Chondrocyte (in vitro differentiated cells): ENCODE data around the gene MRPS18B. TPM values are rescaled to one million over a fixed set of nuclear protein-coding genes. Genes with fewer than 3 reads are reported as not detected.

Experiments used
- DNase-seq: peaks from one replicate; pipeline ENCODE4 v3.0.0; 2021; ENCODE audit warnings: mixed read lengths, low spot score
- H3K27ac Mint-ChIP-seq: one replicate; pipeline ENCODE4 v1.8.0; 2021; ENCODE audit warnings: mild to moderate bottlenecking, moderate library complexity, mixed read lengths; ENCODE audit not compliant: unreplicated experiment
- H3K27me3 Mint-ChIP-seq: 2 replicates; pipeline ENCODE4 v1.8.0; 2021; ENCODE audit warnings: low read depth, mixed read lengths
- H3K36me3 Mint-ChIP-seq: 2 replicates; pipeline ENCODE4 v1.8.0; 2021; ENCODE audit warnings: low read depth, mixed read lengths
- H3K4me1 Mint-ChIP-seq: 2 replicates; pipeline ENCODE4 v1.8.0; 2021; ENCODE audit warnings: low read depth, mild to moderate bottlenecking, mixed read lengths
- H3K4me3 Mint-ChIP-seq: one replicate; pipeline ENCODE4 v1.8.0; 2021; ENCODE audit warnings: mild to moderate bottlenecking, moderate library complexity, mixed read lengths; ENCODE audit not compliant: unreplicated experiment
- H3K9me3 Mint-ChIP-seq: 2 replicates; pipeline ENCODE4 v1.8.0; 2021; ENCODE audit warnings: low read depth, mixed read lengths
- total RNA-seq: library from RNA; stranded (reverse); gene quantifications from 3 replicates; pipeline ENCODE4 v1.2.1, GENCODE V29; 2021
- TF ChIP-seq, protein P1 (sequence below): fragments of 200-600 bp; sonication (generic); IDR thresholded peaks from 2 replicates; pipeline ENCODE4 v1.5.0; 2021; ENCODE audit warnings: antibody characterized with exemption, mild to moderate bottlenecking, moderate library complexity

Gene MRPS18B
- total RNA-seq, 1 donor from 2014 or later: 24.7 TPM

DNA sequence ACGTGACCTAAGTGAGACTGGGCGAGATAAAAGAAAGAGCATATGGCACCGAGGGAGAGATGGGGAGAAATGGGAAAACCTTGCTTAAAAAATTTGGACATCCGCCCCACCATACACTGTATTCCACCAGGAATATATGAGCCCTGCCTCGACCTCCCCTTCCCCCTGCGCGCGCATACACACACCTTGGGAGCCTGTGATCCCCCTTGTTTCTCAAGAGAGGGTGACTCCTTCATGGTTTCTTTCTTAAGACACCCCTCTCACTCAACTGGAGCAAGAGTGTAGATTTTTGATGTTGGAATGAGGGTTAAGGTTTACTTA is 45.9 kb upstream of the MRPS18B start:
- no peaks in the 10 kb centered on the region for H3K27me3 Mint-ChIP-seq
- no peak for DNase-seq
- peaks cover 40% of the 10 kb centered on the region for H3K4me1 Mint-ChIP-seq
- peak overlapping the region; percentile 100 for H3K27ac Mint-ChIP-seq
- peak overlapping the region; percentile 99 for H3K4me3 Mint-ChIP-seq
- peaks cover 3% of the 10 kb centered on the region for H3K36me3 Mint-ChIP-seq
- no peaks in the 10 kb centered on the region for H3K9me3 Mint-ChIP-seq
- TF ChIP-seq, protein P1, sequence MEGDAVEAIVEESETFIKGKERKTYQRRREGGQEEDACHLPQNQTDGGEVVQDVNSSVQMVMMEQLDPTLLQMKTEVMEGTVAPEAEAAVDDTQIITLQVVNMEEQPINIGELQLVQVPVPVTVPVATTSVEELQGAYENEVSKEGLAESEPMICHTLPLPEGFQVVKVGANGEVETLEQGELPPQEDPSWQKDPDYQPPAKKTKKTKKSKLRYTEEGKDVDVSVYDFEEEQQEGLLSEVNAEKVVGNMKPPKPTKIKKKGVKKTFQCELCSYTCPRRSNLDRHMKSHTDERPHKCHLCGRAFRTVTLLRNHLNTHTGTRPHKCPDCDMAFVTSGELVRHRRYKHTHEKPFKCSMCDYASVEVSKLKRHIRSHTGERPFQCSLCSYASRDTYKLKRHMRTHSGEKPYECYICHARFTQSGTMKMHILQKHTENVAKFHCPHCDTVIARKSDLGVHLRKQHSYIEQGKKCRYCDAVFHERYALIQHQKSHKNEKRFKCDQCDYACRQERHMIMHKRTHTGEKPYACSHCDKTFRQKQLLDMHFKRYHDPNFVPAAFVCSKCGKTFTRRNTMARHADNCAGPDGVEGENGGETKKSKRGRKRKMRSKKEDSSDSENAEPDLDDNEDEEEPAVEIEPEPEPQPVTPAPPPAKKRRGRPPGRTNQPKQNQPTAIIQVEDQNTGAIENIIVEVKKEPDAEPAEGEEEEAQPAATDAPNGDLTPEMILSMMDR: no peak

DNA sequence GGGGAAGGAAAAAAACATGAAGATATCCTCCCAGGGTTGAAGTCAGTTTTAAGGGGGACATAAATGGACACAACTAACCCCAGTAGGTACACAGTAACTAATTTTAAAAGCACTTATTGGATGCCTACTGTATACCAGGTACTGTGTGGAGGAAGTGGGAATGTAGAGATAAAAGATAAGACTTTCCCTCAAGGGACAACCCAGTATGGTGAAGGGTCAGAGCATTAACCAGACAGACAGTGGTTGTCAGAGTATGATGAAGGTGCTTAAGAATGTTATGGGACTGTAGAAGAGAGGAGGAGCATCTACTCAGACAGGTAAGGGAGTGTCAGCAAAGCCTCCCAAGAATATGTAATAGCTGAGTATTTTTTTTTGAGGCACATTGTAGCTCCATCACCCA is 45.5 kb upstream of the MRPS18B start:
- Mint-ChIP-seq H3K4me1 (peaks cover 40% of the 10 kb centered on the region), H3K4me3 (peak overlapping the region; percentile 99), H3K27me3 (no peaks in the 10 kb centered on the region), H3K36me3 (peaks cover 4% of the 10 kb centered on the region), H3K9me3 (no peaks in the 10 kb centered on the region), H3K27ac (peak overlapping the region; percentile 100)
- DNase-seq: no peak
- TF ChIP-seq, protein P1: no peak

DNA sequence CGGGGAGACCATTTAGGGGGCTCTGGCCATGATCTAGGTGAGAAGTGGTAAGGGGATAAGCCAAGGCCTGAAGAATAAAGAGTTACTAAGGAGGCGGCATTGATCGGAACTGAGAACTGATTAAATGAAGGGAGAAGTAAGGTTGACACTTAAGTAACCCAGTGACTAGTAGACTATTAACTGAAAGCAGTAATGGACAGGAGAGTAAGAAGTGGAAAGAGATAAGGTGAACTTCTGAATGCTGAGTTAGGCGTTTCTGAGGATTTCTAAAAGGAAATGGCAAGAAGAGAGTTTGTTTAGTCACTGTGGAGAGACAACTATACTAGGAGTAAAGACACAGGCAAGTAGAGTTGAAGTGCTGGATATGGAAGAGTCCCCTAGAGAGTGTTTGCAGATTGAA is 44.5 kb upstream of the MRPS18B start:
- Mint-ChIP-seq H3K36me3 (peaks cover 13% of the 10 kb centered on the region), H3K4me3 (no peak overlapping the region), H3K27me3 (no peaks in the 10 kb centered on the region), H3K9me3 (no peaks in the 10 kb centered on the region), H3K27ac (peak overlapping the region; percentile 9), H3K4me1 (peaks cover 40% of the 10 kb centered on the region)
- TF ChIP-seq, protein P1: no peak
- no peak for DNase-seq

DNA sequence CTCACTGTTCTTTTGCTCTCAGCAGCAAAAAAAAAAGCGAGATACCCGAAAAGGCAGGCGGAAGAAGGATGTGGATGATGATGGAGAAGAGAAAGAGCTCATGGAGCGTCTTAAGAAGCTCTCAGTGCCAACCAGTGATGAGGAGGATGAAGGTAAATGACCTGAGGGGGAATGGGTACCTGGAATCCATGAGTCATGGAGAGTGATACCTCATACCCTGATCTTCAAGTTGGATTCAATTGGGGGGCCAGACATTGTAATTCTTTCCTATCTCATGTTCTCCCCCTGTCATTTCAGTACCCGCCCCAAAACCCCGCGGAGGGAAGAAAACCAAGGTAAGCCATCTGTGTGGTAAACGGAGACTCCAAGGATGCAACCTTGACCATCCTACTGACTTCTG is 39.6 kb upstream of the MRPS18B start:
- TF ChIP-seq, protein P1: no peak
- H3K4me1 Mint-ChIP-seq: peaks cover 7% of the 10 kb centered on the region
- H3K9me3 Mint-ChIP-seq: no peaks in the 10 kb centered on the region
- H3K4me3 Mint-ChIP-seq: no peak overlapping the region
- H3K27ac Mint-ChIP-seq: no peak overlapping the region
- no peak for DNase-seq
- no peaks in the 10 kb centered on the region for H3K27me3 Mint-ChIP-seq
- peaks cover 43% of the 10 kb centered on the region for H3K36me3 Mint-ChIP-seq

DNA sequence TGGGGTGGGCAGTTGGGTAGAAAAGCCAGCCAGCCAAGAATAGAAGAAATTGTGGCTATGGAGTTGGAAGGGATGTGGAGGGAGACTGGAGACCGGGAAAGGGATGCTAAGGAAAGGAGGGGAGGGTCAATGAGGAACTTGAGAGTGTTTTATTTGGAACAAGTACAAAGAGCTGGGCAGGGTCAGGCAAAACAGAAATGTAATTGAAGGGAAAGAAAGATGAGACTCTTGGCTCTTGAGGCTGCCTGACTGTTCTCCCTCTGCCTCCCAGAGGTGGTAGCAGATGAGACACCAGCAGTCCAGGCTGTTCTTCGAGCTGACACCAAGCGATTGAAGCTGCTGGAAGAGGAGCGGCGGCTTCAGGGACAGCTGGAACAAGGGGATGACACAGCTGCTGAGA is 33.7 kb upstream of the MRPS18B start:
- Mint-ChIP-seq H3K4me1 (no peaks in the 10 kb centered on the region), H3K27ac (no peak overlapping the region), H3K4me3 (no peak overlapping the region), H3K36me3 (peaks cover 60% of the 10 kb centered on the region), H3K27me3 (no peaks in the 10 kb centered on the region), H3K9me3 (no peaks in the 10 kb centered on the region)
- TF ChIP-seq, protein P1: no peak
- DNase-seq: no peak
